Measurements from ENCODE around the gene HLA-G.
A peak's percentile ranks its signal among the peaks of the same experiment; 100 is the strongest.
"Not testable (repeated sequence)": the region's sequence is repeated elsewhere in the genome, so short reads cannot be mapped to it uniquely, and the experiment has no call there.

Gene HLA-G

GRCh38 chr6:29827579-29828470, at the start of gene HLA-G:
TSS of gene HLA-G (plus strand) at chr6:29827825. CDS start at chr6:29827845, 20 bp downstream.
- no peak for DNase-seq

GRCh38 chr6:29780019-29780698, 47.5 kb upstream of the HLA-G start:
- DNase-seq: not testable (repeated sequence)

- DNase-seq: no peak
Observed at GRCh38 chr6:29789176-29789575, 38.4 kb upstream of the HLA-G start.

GRCh38 chr6:29790626-29791025, 37.0 kb upstream of the HLA-G start:
- no peak for DNase-seq

- no peak for DNase-seq
Observed at GRCh38 chr6:29791162-29791561, 36.5 kb upstream of the HLA-G start.

GRCh38 chr6:29791786-29792122, 35.9 kb upstream of the HLA-G start:
- no peak for DNase-seq

- no peak for DNase-seq
Observed at GRCh38 chr6:29792123-29793035, 35.2 kb upstream of the HLA-G start.

- DNase-seq: no peak
Observed at GRCh38 chr6:29793036-29793356, 34.6 kb upstream of the HLA-G start.

GRCh38 chr6:29793796-29794195, 33.8 kb upstream of the HLA-G start:
- DNase-seq: no peak

GRCh38 chr6:29796026-29796425, 31.6 kb upstream of the HLA-G start:
- no peak for DNase-seq

GRCh38 chr6:29797135-29797534, 30.5 kb upstream of the HLA-G start:
- peak; percentile 7 for DNase-seq

- DNase-seq: no peak
Observed at GRCh38 chr6:29797966-29798365, 29.7 kb upstream of the HLA-G start.

- DNase-seq: no peak
Observed at GRCh38 chr6:29800254-29800653, 27.4 kb upstream of the HLA-G start.

- DNase-seq: no peak
Observed at GRCh38 chr6:29806387-29806786, 21.2 kb upstream of the HLA-G start.

GRCh38 chr6:29809249-29809648, 18.4 kb upstream of the HLA-G start:
- DNase-seq: no peak

- DNase-seq: no peak
Observed at GRCh38 chr6:29810371-29810770, 17.3 kb upstream of the HLA-G start.

- no peak for DNase-seq
Observed at GRCh38 chr6:29811377-29811776, 16.2 kb upstream of the HLA-G start.

GRCh38 chr6:29813066-29813465, 14.6 kb upstream of the HLA-G start:
- no peak for DNase-seq

- DNase-seq: peak; percentile 37
Observed at GRCh38 chr6:29813809-29814208, 13.8 kb upstream of the HLA-G start.

GRCh38 chr6:29814379-29815117, 13.1 kb upstream of the HLA-G start:
- no peak for DNase-seq

GRCh38 chr6:29815118-29815750, 12.4 kb upstream of the HLA-G start:
- peak; percentile 6 for DNase-seq

- no peak for DNase-seq
Observed at GRCh38 chr6:29816030-29816429, 11.6 kb upstream of the HLA-G start.
